K562 (cell line): ENCODE measurements around the gene TAF11. TPM values are rescaled to one million over a fixed set of nuclear protein-coding genes. Genes with fewer than 3 reads are reported as not detected.

Source experiments
- ATAC-seq: fragments of 200-7000 bp; cut with Tn5 transposase; 3 replicates; pipeline ENCODE4 v1.9.1; 2020; ENCODE audit warnings: moderate library complexity
- BruUV-seq: library from RNA; stranded (reverse); fragments of 400-500 nt; replicated peaks from 2 replicates; lab custom pipeline; 2021; lab: Mats Ljungman, UMichigan
- CTCF ChIA-PET: fragments of 300-600 bp; formaldehyde crosslinking; extraction: SDS; loops from one replicate; lab custom pipeline; 2021; ENCODE audit warnings: low intra/inter-chr PET ratio; lab: Yijun Ruan, JAX
- POLR2A ChIA-PET: fragments of 300-600, 350-650 bp; sonication (Branson Sonifier 250); formaldehyde crosslinking; extraction: SDS; loops from one replicate; lab custom pipeline; 2021; ENCODE audit warnings: antibody characterized with exemption, inconsistent platforms; lab: Yijun Ruan, JAX
- DNase-seq, 4 experiments: peaks; one replicate each; pipeline versions ENCODE4 v3.0.0 to v3.0.0-alpha.2; 2011 to 2018; ENCODE audit warnings: low spot score in 3 of 4, mixed read lengths in 3 of 4; ENCODE audit errors: extremely low read depth in 1 of 4
- FAIRE-seq: peaks from 2 replicates; lab custom pipeline; 2011; peaks lifted over from hg19 to GRCh38; lab: Jason Lieb, UNC
- H2AFZ ChIP-seq: 2 replicates; pipeline ENCODE4 v1.6.0; 2011; ENCODE audit warnings: low read depth, low read length, control low read depth, inconsistent platforms
- H3K27ac ChIP-seq: fragments of 200-600 bp; 3 replicates; pipeline ENCODE4 v1.8.0; 2011; ENCODE audit warnings: low read depth, mild to moderate bottlenecking, control low read depth, inconsistent platforms, low read length, moderate library complexity, mixed read lengths; ENCODE audit errors: extremely low read depth
- H3K27me3 ChIP-seq, 2 experiments: fragments of 300-600 bp in 1 of 2; 2 replicates in 1 of 2; 3 replicates in 1 of 2; pipeline versions ENCODE4 v1.6.0 to v1.8.0; 2011; ENCODE audit warnings: inconsistent platforms in 2 of 2, low read length in 2 of 2, mild to moderate bottlenecking in 1 of 2, mixed read lengths in 1 of 2, moderate library complexity in 1 of 2; ENCODE audit not compliant: control insufficient read depth in 2 of 2, insufficient read depth in 2 of 2
- H3K36me3 ChIP-seq: fragments of 300-600 bp; 3 replicates; pipeline ENCODE4 v1.8.0; 2011; ENCODE audit warnings: mild to moderate bottlenecking, low read length, inconsistent platforms; ENCODE audit not compliant: control insufficient read depth, insufficient read depth
- H3K4me1 ChIP-seq, 2 experiments: fragments of 200-600 bp in 1 of 2; replicated peaks in 1 of 2; 2 replicates in 1 of 2; 3 replicates in 1 of 2; pipeline versions ENCODE4 v1.5.1 to v1.8.0; 2011; ENCODE audit warnings: inconsistent platforms in 2 of 2, low read length in 2 of 2, mild to moderate bottlenecking in 1 of 2, mixed read lengths in 1 of 2, moderate library complexity in 1 of 2; ENCODE audit not compliant: control insufficient read depth in 2 of 2, insufficient read depth in 2 of 2
- H3K4me2 ChIP-seq: 2 replicates; pipeline ENCODE4 v1.6.1; 2011; ENCODE audit warnings: low read length, control low read depth, inconsistent platforms, mixed read lengths; ENCODE audit not compliant: insufficient read depth
- H3K4me3 ChIP-seq: fragments of 200-600 bp; sonication (generic), shearing (Covaris generic); 2 replicates; pipeline ENCODE4 v1.5.1; 2016; ENCODE audit warnings: control low read depth, inconsistent platforms
- H3K79me2 ChIP-seq: fragments of 200-600 bp; 3 replicates; pipeline ENCODE4 v1.8.0; 2011; ENCODE audit warnings: low read length, inconsistent platforms; ENCODE audit not compliant: control insufficient read depth, insufficient read depth
- H3K9ac ChIP-seq, 2 experiments: 2 replicates each; pipeline versions ENCODE4 v1.6.0 to v1.6.1; 2011; ENCODE audit warnings: low read depth in 2 of 2, low read length in 2 of 2, control low read depth in 1 of 2, inconsistent platforms in 1 of 2, mild to moderate bottlenecking in 1 of 2, mixed read lengths in 1 of 2; ENCODE audit not compliant: insufficient read depth in 1 of 2
- H3K9me1 ChIP-seq: one replicate; pipeline ENCODE4 v1.6.0; 2011; ENCODE audit warnings: inconsistent platforms, mild to moderate bottlenecking, low read length, moderate library complexity; ENCODE audit not compliant: control insufficient read depth, insufficient read depth
- H3K9me3 ChIP-seq: replicated peaks from 2 replicates; pipeline ENCODE4 v1.5.1; 2011; ENCODE audit warnings: low read depth, low read length, inconsistent platforms; ENCODE audit not compliant: control insufficient read depth, insufficient read depth
- H4K20me1 ChIP-seq: replicated peaks from 2 replicates; pipeline ENCODE4 v1.6.1; 2011; ENCODE audit warnings: low read length, inconsistent platforms, mixed read lengths; ENCODE audit not compliant: control insufficient read depth, insufficient read depth
- FOXA3 ChIP-seq, 2 experiments: fragments of 450-650 bp in 1 of 2; sonication (generic) in 1 of 2; formaldehyde crosslinking; IDR thresholded peaks in 1 of 2; conservative IDR thresholded peaks in 1 of 2; 2 replicates each; pipeline versions ENCODE4 v1.4.0 to v1.8.0; 2020 to 2022; ENCODE audit warnings: mild to moderate bottlenecking in 2 of 2, missing genetic modification reagents in 1 of 2
- NEUROD1 ChIP-seq: fragments of 150-350 bp; IDR thresholded peaks from 2 replicates; pipeline ENCODE4 v1.6.1; 2014; ENCODE audit warnings: borderline replicate concordance, low read length, low read depth; ENCODE audit not compliant: partially characterized antibody
- ZNF121 ChIP-seq: sonication (generic); formaldehyde crosslinking; conservative IDR thresholded peaks from 2 replicates; pipeline ENCODE4 v1.8.0; 2022; ENCODE audit warnings: missing genetic modification reagents
- ZNF23 ChIP-seq: fragments of 250-450 bp; sonication (Bioruptor Pico); IDR thresholded peaks from 2 replicates; pipeline ENCODE4 v1.4.0; 2020; ENCODE audit warnings: mild to moderate bottlenecking
- WGBS: fragments of 100-300 bp; shearing (Covaris generic); methylation state at CpG from one replicate; pipeline ENCODE4 v1.1.6; 2016; ENCODE audit warnings: low coverage, mixed read lengths; ENCODE audit not compliant: insufficient coverage; ENCODE audit errors: missing lambda C conversion rate; 5-methylcytosine and 5-hydroxymethylcytosine counted together
- in situ Hi-C: fragments of 300-500 bp; cut with MboI; formaldehyde crosslinking; loops from 4 replicates; pipeline ENCODE4 v1.15.0; 2018; ENCODE audit warnings: inconsistent platforms, mixed read lengths
- intact Hi-C: fragments of 100-400 bp; cut with micrococcal nuclease; formaldehyde crosslinking; loops from 2 replicates; pipeline ENCODE4 v1.14.2; 2022
- polyA plus RNA-seq, 8 experiments: library from polyadenylated mRNA; depleted of rRNA in 4 of 8; stranded (reverse) in 5 of 8; unstranded in 3 of 8; fragments of >200 nt; fragmentation: Nextera tagmentation in 2 of 8; fragmentation: Illumina TruSeq in 1 of 8; extraction: Ambion mirVana in 2 of 8; extraction: Trizol in 1 of 8; gene quantifications; 2 replicates each; pipeline versions ENCODE4 v1.2.1 to v1.2.3, GENCODE V29; 2011 to 2014; ENCODE audit warnings: inconsistent platforms in 1 of 8, missing spikeins in 1 of 8
- total RNA-seq, 7 experiments: library from RNA; depleted of rRNA in 6 of 7; stranded (reverse); fragments of >200 nt in 6 of 7; fragmentation: Illumina TruSeq in 2 of 7; extraction: Trizol in 2 of 7; gene quantifications; 2 replicates each; pipeline versions ENCODE4 v1.2.1 to v1.2.3, GENCODE V29; 2011 to 2021; ENCODE audit warnings: low replicate concordance in 1 of 7
- TF ChIP-seq, protein P1 (sequence below): fragments of 150-350 bp; IDR thresholded peaks from 2 replicates; pipeline ENCODE4 v1.6.1; 2014; ENCODE audit warnings: low read depth, mild to moderate bottlenecking, low read length, borderline replicate concordance
- TF ChIP-seq, protein P2 (sequence below): sonication (generic); formaldehyde crosslinking; IDR thresholded peaks from 2 replicates; pipeline ENCODE4 v1.9.0; 2022; ENCODE audit warnings: mild to moderate bottlenecking, missing genetic modification reagents

Gene TAF11
- total and polyA plus RNA-seq, 9 of the 15 experiments (the other 6 are each of a cell fraction or from before 2014, with no cell fraction given), result 40.9 to 91.9 (median 71.9) TPM

DNA sequence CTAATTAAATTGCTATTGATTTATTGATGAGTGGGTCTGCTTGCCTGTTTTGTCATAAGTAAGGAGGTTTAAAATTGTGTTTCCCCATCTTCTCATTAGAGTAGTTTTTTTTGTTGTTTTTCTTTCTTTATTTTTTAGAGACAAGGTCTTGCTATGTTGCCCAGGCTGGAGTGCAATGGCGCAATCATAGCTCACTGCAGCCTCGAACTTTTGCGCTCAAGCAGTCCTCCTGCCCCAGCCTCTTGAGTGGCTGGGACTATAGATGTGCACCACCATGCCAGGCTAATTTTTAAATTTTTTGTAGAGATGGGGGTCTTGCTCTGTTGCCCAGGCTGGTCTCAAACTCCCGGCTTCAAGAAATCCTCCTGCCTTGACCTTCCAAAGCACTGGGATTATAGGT, 32.3 kb upstream of the TAF11 start:
- Histone ChIP-seq H3K9ac (no peak overlapping the region), H3K27me3 (no peaks in the 10 kb centered on the region), H3K9me1 (no peaks in the 10 kb centered on the region), H3K9me3 (no peaks in the 10 kb centered on the region), H3K4me1 (no peaks in the 10 kb centered on the region), H3K4me3 (no peak overlapping the region), H4K20me1 (peaks cover 4% of the 10 kb centered on the region; the same call in 1 of the 2 replicates), H3K27ac (no peak overlapping the region), H3K36me3 (no peaks in the 10 kb centered on the region), H2AFZ (no peak overlapping the region), H3K79me2 (no peaks in the 10 kb centered on the region), H3K4me2 (no peak overlapping the region)
- WGBS, result 90% methylated on average over 4 of the region's 4 CpGs
- CTCF ChIA-PET, result no interaction called here
- intact Hi-C loops, result no loop called here
- TF ChIP-seq ZNF121 (peak; percentile 54), FOXA3 (CRISPR knock-in tag; conservative IDR thresholded peaks at IDR 0.05 in 1 of 2, IDR thresholded peaks at IDR 0.05 in 1 of 2) (no peak)
- no peak for ATAC-seq
- in situ Hi-C loops, result no loop called here
- FAIRE-seq, result no peak
- no peak for DNase-seq
- no TSS peak for BruUV-seq
- POLR2A ChIA-PET, result interaction anchor here (0.7 to 0.8 kb wide), 2 partner anchors 33 to 64 kb away, joined by 3 read pairs; no protein-coding TSS in a partner anchor

DNA sequence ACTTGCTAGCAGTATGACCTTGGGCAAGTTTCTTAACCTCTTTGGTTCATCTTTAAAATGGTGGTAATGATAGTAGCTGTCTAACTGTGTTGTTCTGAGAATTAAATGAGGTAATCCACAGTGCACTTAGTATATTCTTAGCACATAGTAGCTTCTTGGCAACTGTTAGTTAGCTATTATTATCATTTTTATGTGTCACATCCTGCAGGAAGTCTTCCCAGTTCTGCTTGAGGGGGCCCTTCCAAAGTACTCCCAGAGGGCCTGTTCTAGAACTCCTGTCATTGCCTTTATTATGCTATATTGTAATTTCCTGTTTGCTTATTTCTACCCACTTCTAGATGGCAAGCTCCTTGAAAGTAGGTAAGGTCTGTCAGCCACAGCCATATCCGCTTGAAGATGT, 31.8 kb upstream of the TAF11 start:
- Histone ChIP-seq H4K20me1 (peaks cover 4% of the 10 kb centered on the region; the same call in 1 of the 2 replicates), H3K4me2 (no peak overlapping the region), H3K79me2 (no peaks in the 10 kb centered on the region), H2AFZ (no peak overlapping the region), H3K4me3 (no peak overlapping the region), H3K36me3 (no peaks in the 10 kb centered on the region), H3K9me1 (no peaks in the 10 kb centered on the region), H3K27ac (no peak overlapping the region), H3K9me3 (no peaks in the 10 kb centered on the region), H3K27me3 (no peaks in the 10 kb centered on the region), H3K4me1 (no peaks in the 10 kb centered on the region), H3K9ac (no peak overlapping the region)
- 100% methylated on average over 1 of the region's 1 CpG for WGBS
- FAIRE-seq (no peak), DNase-seq (no peak), ATAC-seq (no peak)
- POLR2A ChIA-PET, result interaction anchor here (0.7 to 0.8 kb wide), 2 partner anchors 34 to 64 kb away, joined by 3 read pairs; no protein-coding TSS in a partner anchor
- CTCF ChIA-PET, result no interaction called here
- intact Hi-C loops (no loop called here), in situ Hi-C loops (no loop called here)
- BruUV-seq, result no TSS peak
- TF ChIP-seq ZNF23, result no peak
- TF ChIP-seq NEUROD1, result no peak
- TF ChIP-seq, protein P1, sequence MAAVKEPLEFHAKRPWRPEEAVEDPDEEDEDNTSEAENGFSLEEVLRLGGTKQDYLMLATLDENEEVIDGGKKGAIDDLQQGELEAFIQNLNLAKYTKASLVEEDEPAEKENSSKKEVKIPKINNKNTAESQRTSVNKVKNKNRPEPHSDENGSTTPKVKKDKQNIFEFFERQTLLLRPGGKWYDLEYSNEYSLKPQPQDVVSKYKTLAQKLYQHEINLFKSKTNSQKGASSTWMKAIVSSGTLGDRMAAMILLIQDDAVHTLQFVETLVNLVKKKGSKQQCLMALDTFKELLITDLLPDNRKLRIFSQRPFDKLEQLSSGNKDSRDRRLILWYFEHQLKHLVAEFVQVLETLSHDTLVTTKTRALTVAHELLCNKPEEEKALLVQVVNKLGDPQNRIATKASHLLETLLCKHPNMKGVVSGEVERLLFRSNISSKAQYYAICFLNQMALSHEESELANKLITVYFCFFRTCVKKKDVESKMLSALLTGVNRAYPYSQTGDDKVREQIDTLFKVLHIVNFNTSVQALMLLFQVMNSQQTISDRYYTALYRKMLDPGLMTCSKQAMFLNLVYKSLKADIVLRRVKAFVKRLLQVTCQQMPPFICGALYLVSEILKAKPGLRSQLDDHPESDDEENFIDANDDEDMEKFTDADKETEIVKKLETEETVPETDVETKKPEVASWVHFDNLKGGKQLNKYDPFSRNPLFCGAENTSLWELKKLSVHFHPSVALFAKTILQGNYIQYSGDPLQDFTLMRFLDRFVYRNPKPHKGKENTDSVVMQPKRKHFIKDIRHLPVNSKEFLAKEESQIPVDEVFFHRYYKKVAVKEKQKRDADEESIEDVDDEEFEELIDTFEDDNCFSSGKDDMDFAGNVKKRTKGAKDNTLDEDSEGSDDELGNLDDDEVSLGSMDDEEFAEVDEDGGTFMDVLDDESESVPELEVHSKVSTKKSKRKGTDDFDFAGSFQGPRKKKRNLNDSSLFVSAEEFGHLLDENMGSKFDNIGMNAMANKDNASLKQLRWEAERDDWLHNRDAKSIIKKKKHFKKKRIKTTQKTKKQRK, result no peak
- TF ChIP-seq, protein P2, sequence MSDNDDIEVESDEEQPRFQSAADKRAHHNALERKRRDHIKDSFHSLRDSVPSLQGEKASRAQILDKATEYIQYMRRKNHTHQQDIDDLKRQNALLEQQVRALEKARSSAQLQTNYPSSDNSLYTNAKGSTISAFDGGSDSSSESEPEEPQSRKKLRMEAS (CRISPR knock-in tag), result no peak
